Fibroblast of pulmonary artery (primary cell): ENCODE results near the gene NDUFB3.
"Not testable (repeated sequence)": the region's sequence is repeated elsewhere in the genome, so short reads cannot be mapped to it uniquely, and the experiment has no call there.

Experiments
- DNase-seq: peaks from one replicate; pipeline ENCODE4 v3.0.0-alpha.2; 2010; ENCODE audit warnings: low read depth
- H3K4me3 ChIP-seq: replicated peaks from 2 replicates; pipeline ENCODE4 v1.5.1; 2011; ENCODE audit warnings: low read depth, mild to moderate bottlenecking, control low read depth, low read length, moderate library complexity
- TF ChIP-seq, protein P1 (sequence below): IDR thresholded peaks from 2 replicates; pipeline ENCODE4 v1.5.1; 2011; ENCODE audit warnings: mild to moderate bottlenecking, control low read depth, low read length, inconsistent platforms; ENCODE audit errors: missing control alignments

Gene NDUFB3

DNA sequence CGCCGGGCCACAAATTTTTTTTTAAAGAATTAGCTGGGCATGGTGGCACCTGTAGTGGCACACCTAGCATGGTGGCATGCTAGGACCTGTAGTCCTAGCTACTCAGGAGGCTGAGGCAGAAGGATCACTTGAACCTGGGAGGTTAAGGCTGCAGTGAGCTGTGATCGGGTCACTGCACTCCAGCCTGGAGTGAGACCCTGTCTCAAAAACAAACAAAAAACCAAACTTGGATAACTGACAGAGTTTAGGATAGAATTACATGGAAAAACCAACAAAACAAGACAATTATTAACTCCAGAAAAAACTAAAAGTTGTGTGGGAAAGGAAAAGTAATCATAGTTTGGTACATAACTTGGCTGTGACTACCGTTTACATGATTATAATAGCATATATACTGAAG lies 42.5 kb downstream of the NDUFB3 start:
- TF ChIP-seq, protein P1, sequence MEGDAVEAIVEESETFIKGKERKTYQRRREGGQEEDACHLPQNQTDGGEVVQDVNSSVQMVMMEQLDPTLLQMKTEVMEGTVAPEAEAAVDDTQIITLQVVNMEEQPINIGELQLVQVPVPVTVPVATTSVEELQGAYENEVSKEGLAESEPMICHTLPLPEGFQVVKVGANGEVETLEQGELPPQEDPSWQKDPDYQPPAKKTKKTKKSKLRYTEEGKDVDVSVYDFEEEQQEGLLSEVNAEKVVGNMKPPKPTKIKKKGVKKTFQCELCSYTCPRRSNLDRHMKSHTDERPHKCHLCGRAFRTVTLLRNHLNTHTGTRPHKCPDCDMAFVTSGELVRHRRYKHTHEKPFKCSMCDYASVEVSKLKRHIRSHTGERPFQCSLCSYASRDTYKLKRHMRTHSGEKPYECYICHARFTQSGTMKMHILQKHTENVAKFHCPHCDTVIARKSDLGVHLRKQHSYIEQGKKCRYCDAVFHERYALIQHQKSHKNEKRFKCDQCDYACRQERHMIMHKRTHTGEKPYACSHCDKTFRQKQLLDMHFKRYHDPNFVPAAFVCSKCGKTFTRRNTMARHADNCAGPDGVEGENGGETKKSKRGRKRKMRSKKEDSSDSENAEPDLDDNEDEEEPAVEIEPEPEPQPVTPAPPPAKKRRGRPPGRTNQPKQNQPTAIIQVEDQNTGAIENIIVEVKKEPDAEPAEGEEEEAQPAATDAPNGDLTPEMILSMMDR = no peak
- H3K4me3 ChIP-seq = peak overlapping the region; percentile 36
- DNase-seq = no peak

DNA sequence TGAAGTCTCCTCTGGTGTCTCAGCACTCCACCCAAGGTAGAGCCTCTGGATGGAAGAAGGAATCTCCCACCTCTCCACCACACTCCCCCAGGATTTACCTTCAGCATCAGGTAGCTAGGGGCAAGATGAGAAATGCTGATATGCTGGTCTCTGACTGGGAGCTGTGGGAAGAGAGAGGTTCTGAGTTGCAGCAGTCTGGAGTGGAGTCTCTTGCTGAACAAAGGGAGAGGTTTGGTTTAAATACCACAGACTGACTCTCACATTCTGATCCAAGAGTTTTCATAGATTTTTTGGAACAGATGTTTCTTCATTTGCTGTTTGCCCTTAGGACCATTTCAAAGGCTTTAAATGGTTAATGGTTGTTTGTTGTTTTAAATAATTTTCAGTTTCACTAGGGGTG lies 43.0 kb downstream of the NDUFB3 start:
- no peak for DNase-seq
- TF ChIP-seq, protein P1 = no peak
- peak overlapping the region; percentile 36 for H3K4me3 ChIP-seq

DNA sequence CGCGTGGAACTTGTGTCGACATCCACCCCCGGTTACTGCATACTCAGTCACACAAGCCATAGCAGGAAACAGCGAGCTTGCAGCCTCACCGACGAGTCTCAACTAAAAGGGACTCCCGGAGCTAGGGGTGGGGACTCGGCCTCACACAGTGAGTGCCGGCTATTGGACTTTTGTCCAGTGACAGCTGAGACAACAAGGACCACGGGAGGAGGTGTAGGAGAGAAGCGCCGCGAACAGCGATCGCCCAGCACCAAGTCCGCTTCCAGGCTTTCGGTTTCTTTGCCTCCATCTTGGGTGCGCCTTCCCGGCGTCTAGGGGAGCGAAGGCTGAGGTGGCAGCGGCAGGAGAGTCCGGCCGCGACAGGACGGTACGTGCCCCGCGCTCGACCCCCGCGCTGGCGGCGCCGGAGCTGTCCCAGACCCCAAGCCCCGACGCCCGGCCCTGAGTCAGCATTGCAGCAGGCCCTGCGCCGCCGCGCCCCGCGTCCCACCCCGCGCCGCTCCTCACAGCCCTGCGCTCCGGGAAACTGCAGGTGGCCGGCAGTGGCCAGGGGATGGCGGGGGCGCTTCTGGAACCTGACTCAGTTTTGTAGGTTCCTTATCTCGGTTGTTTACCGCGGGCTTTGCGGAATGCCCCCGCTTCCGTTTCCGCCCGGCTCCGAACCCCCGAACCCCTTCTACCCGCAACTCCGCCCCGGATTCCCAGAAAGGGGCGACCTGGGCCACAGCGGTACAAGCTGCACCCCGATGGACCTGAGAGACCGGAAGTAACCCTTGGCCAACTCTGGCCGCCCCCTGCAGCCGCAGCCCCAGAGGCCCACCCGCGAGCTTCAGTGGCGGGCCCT lies 44.5 kb downstream of the NDUFB3 start, which contains the start of gene CFLAR:
Gene CFLAR (plus strand): TSS at position 50 of the 844 bp plus-strand sequence. CDS start 13,702 bp downstream, outside the sequence.
- H3K4me3 ChIP-seq = peak within 1 kb of the TSS; percentile 79
- peak; percentile 77 for DNase-seq
- TF ChIP-seq, protein P1 = no peak

DNA sequence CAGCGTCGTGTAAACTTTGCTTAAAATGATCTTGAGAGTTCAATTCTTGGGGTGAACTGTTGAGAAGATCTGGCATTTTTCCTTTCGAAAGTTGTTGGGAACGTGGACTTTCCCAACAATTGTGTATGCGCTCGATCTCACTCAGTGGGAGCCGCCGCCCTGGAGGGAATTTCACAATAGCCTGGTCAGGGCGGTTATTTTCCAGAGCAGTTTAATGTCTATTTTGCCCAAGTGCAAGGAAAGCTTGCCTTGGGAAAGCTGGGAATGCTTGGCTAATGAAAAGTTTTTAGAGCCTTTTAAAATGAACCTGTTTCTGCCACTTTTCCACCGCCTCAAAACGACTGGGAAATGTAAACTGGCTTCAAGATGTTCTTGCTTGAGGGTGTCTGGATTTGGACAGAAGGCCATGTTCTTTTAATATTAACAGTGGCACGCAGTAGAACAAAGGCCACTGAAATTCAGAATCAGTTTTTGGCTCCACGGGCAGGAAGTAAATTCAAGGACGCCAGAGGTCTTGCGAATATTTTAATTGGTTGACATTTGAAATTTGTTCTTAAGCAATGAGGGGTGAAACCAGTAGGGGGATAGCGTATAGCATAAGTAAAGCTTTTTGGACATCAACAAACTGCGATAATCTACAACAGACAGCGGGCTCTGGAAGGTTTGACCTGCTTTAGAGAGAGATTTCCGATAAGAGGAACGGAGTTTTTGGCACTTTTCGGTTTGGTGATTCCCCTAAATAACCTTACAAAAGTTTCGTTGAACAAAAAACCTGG lies 45.3 kb downstream of the NDUFB3 start:
- DNase-seq = peak; percentile 93
- peak overlapping the region; percentile 79 for H3K4me3 ChIP-seq
- TF ChIP-seq, protein P1 = peak; percentile 43

DNA sequence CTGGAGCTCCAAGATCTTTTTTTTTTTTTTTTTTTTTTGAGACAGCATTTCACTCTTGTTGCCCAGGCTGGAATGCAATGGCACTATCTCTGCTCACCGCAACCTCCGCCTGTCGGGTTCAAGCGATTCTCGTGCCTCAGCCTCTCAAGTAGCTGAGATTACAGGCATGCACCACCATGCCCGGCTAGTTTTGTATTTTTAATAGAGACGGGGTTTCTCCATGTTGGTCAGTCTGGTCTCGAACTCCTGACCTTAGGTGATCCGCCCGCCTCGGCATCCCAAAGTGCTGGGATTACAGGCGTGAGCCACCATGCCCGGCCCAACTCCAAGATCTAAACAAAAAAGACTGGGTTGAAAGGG lies 45.9 kb downstream of the NDUFB3 start:
- H3K4me3 ChIP-seq = peak overlapping the region; percentile 79
- not testable (repeated sequence) for DNase-seq

DNA sequence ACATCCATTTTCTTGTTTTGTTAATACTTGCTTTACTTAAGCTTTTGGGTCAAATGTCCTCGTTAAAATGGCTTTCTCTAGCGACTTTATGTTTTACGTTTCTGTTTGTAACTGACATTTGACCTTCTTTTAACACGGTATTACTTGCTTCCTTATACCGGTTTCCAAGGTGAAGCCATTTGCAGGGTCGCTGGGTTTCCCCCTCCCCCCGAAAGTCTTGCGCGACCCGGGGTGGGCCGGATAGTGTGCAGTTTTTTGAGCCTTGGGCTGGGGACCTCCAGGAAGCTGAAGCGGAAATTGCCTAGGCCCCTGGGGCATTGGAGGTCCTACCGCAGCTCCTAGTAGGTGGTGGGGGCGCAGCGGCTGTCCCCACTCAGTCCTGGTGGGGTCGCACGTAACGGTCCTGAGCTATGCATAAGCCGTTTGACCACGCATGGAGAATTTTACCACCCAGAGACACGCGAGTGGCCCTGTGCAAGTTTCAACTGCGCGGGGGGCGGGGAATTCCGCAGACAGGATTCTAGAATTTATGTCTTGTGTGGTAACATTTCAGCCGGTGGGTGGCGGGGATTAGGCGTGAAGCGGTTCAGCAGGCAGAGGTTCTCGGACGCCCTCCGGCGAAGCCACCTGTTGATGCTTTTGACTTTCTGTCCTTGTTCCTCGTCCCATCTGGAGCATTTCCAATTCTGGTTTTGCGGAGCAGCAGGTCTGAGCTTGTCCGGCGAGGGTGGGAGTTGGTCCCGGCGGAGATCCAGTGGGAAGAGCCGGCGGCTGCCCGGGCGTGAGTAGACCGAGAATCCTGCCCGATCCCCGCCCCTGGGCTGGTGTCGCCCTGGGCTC lies 46.5 kb downstream of the NDUFB3 start:
- TF ChIP-seq, protein P1 = peak; percentile 43
- DNase-seq = peak; percentile 86

More for the DNA sequence above, 46.5 kb downstream of the NDUFB3 start:
- H3K4me3 ChIP-seq = peak overlapping the region; percentile 79
